Measurements from ENCODE around the gene DNAJC10. TPM values are rescaled to one million over a fixed set of nuclear protein-coding genes. Genes with fewer than 3 reads are reported as not detected.

DNAJC10 gene
- total RNA-seq, 2 donors from 2014 or later = 42.8 to 52.9 TPM

GRCh38 chr2:182810087-182810486 lies 94.0 kb downstream of the DNAJC10 start:
- H3K9me3 ChIP-seq = no peaks in the 10 kb centered on the region
- DNase-seq (ENCODE audit: low spot score) = no peak
- WGBS = 56% methylated on average over 3 of the region's 3 CpGs
- intact Hi-C loops (cut with DNase I) = no loop called here
- no peaks in the 10 kb centered on the region for H3K27me3 ChIP-seq (replicated peaks; ENCODE audit: insufficient read depth)
- TF ChIP-seq POLR2A (IDR thresholded peaks at IDR 0.05) = no peak
- TF ChIP-seq POLR2AphosphoS5 (IDR thresholded peaks at IDR 0.05) = no peak
- no peak for TF ChIP-seq CTCF (IDR thresholded peaks at IDR 0.05)
- no peaks in the 10 kb centered on the region for H3K4me1 ChIP-seq (replicated peaks)
- no peak overlapping the region for H3K4me3 ChIP-seq
- H3K27ac ChIP-seq = no peak overlapping the region
- H3K36me3 ChIP-seq = no peaks in the 10 kb centered on the region

- TF ChIP-seq POLR2AphosphoS5 (IDR thresholded peaks at IDR 0.05) = no peak
- TF ChIP-seq POLR2A (IDR thresholded peaks at IDR 0.05) = no peak
- no peak overlapping the region for H3K27ac ChIP-seq
- H3K4me3 ChIP-seq = no peak overlapping the region
- H3K9me3 ChIP-seq = no peaks in the 10 kb centered on the region
- no peaks in the 10 kb centered on the region for H3K27me3 ChIP-seq (replicated peaks; ENCODE audit: insufficient read depth)
- no peaks in the 10 kb centered on the region for H3K36me3 ChIP-seq
- DNase-seq (ENCODE audit: low spot score) = no peak
- intact Hi-C loops (cut with DNase I) = no loop called here
- WGBS = 98% methylated on average over 6 of the region's 6 CpGs
- no peaks in the 10 kb centered on the region for H3K4me1 ChIP-seq (replicated peaks)
These were observed 98.3 kb downstream of the DNAJC10 start for GRCh38 chr2:182814380-182814779.

- intact Hi-C loops (cut with DNase I) = no loop called here
- no peaks in the 10 kb centered on the region for H3K27me3 ChIP-seq (replicated peaks; ENCODE audit: insufficient read depth)
- WGBS = 95% methylated on average over 3 of the region's 3 CpGs
- H3K4me3 ChIP-seq = no peak overlapping the region
- H3K27ac ChIP-seq = no peak overlapping the region
- DNase-seq (ENCODE audit: low spot score) = no peak
- TF ChIP-seq POLR2AphosphoS5 (IDR thresholded peaks at IDR 0.05) = no peak
- H3K36me3 ChIP-seq = no peaks in the 10 kb centered on the region
- no peaks in the 10 kb centered on the region for H3K4me1 ChIP-seq (replicated peaks)
- no peaks in the 10 kb centered on the region for H3K9me3 ChIP-seq
These were observed 98.7 kb downstream of the DNAJC10 start for GRCh38 chr2:182814804-182815203.

GRCh38 chr2:182816866-182817265 lies 100.8 kb downstream of the DNAJC10 start:
- H3K4me1 ChIP-seq (replicated peaks) = no peaks in the 10 kb centered on the region
- no peak overlapping the region for H3K27ac ChIP-seq
- TF ChIP-seq POLR2AphosphoS5 (IDR thresholded peaks at IDR 0.05) (no peak), CTCF (IDR thresholded peaks at IDR 0.05) (no peak), POLR2A (IDR thresholded peaks at IDR 0.05) (no peak)
- no peak for DNase-seq (ENCODE audit: low spot score)
- intact Hi-C loops (cut with DNase I) = no loop called here
- H3K4me3 ChIP-seq = no peak overlapping the region
- no peaks in the 10 kb centered on the region for H3K36me3 ChIP-seq
- no peaks in the 10 kb centered on the region for H3K9me3 ChIP-seq
- no peaks in the 10 kb centered on the region for H3K27me3 ChIP-seq (replicated peaks; ENCODE audit: insufficient read depth)

GRCh38 chr2:182817558-182817957 lies 101.5 kb downstream of the DNAJC10 start:
- no peak overlapping the region for H3K27ac ChIP-seq
- no peaks in the 10 kb centered on the region for H3K4me1 ChIP-seq (replicated peaks)
- H3K27me3 ChIP-seq (replicated peaks; ENCODE audit: insufficient read depth) = no peaks in the 10 kb centered on the region
- no peak for DNase-seq (ENCODE audit: low spot score)
- H3K36me3 ChIP-seq = no peaks in the 10 kb centered on the region
- intact Hi-C loops (cut with DNase I) = no loop called here
- no peaks in the 10 kb centered on the region for H3K9me3 ChIP-seq
- H3K4me3 ChIP-seq = no peak overlapping the region
- TF ChIP-seq CTCF (IDR thresholded peaks at IDR 0.05) = no peak
- no peak for TF ChIP-seq POLR2A (IDR thresholded peaks at IDR 0.05)
- no peak for TF ChIP-seq POLR2AphosphoS5 (IDR thresholded peaks at IDR 0.05)
- 65% methylated on average over 2 of the region's 2 CpGs for WGBS

- H3K27ac ChIP-seq = no peak overlapping the region
- H3K36me3 ChIP-seq = no peaks in the 10 kb centered on the region
- intact Hi-C loops (cut with DNase I) = no loop called here
- no peaks in the 10 kb centered on the region for H3K27me3 ChIP-seq (replicated peaks; ENCODE audit: insufficient read depth)
- TF ChIP-seq POLR2AphosphoS5 (IDR thresholded peaks at IDR 0.05) (no peak), CTCF (IDR thresholded peaks at IDR 0.05) (no peak), POLR2A (IDR thresholded peaks at IDR 0.05) (no peak)
- WGBS = 60% methylated on average over 3 of the region's 3 CpGs
- no peaks in the 10 kb centered on the region for H3K4me1 ChIP-seq (replicated peaks)
- no peak for DNase-seq (ENCODE audit: low spot score)
- H3K9me3 ChIP-seq = no peaks in the 10 kb centered on the region
- no peak overlapping the region for H3K4me3 ChIP-seq
These were observed 102.4 kb downstream of the DNAJC10 start for GRCh38 chr2:182818501-182818900.

Measured in prostate gland (tissue), 2 donors.